Uterus (tissue), 4 donors: ENCODE measurements around the gene MINPP1. TPM values are rescaled to one million over a fixed set of nuclear protein-coding genes. Genes with fewer than 3 reads are reported as not detected.
A peak's percentile ranks its signal among the peaks of the same experiment; 100 is the strongest.

Experiments used
- DNase-seq, 2 donors: peaks; one replicate each; pipeline ENCODE4 v3.0.0-alpha.2; 2019 to 2020
- H3K27ac ChIP-seq, 2 donors: fragments of 200-600 bp; sonication (generic); 1 replicate in 1 of 2; 2 replicates in 1 of 2; pipeline ENCODE4 v1.5.1; 2016 to 2018
- H3K27me3 ChIP-seq, 2 donors: fragments of 200-600 bp; sonication (generic); one replicate each; pipeline ENCODE4 v1.5.1; 2018 to 2019; ENCODE audit warnings: control low read depth in 1 of 2
- H3K36me3 ChIP-seq, 2 donors: fragments of 200-600 bp; sonication (generic); one replicate each; pipeline ENCODE4 v1.5.1; 2019; ENCODE audit warnings: control low read depth in 1 of 2
- H3K4me1 ChIP-seq, 2 donors: fragments of 200-600 bp; sonication (generic); one replicate each; pipeline ENCODE4 v1.5.1; 2018 to 2019; ENCODE audit warnings: control low read depth in 1 of 2
- H3K4me3 ChIP-seq, 2 donors: fragments of 200-600 bp; sonication (generic); 1 replicate in 1 of 2; 2 replicates in 1 of 2; pipeline ENCODE4 v1.5.1; 2018 to 2019; ENCODE audit warnings: mild to moderate bottlenecking in 1 of 2
- H3K9me3 ChIP-seq, 2 donors: fragments of 200-600 bp; sonication (generic); one replicate each; pipeline ENCODE4 v1.5.1; 2019; ENCODE audit warnings: control low read depth in 1 of 2
- CTCF ChIP-seq, 4 experiments: fragments of 200-600 bp in 2 of 4; fragments of 450-650 bp in 2 of 4; sonication (generic) in 2 of 4; IDR thresholded peaks; one replicate each; pipeline ENCODE4 v1.5.1; 2016 to 2019; ENCODE audit warnings: antibody characterized with exemption in 4 of 4, mild to moderate bottlenecking in 2 of 4, moderate library complexity in 1 of 4
- POLR2A ChIP-seq, 2 donors: fragments of 450-650 bp; IDR thresholded peaks; one replicate each; pipeline ENCODE4 v1.6.1; 2016; ENCODE audit warnings: antibody characterized with exemption in 2 of 2, mild to moderate bottlenecking in 1 of 2, moderate library complexity in 1 of 2
- intact Hi-C: fragments of 100-400 bp; cut with DNase I; formaldehyde crosslinking; loops from one replicate; pipeline ENCODE4 v1.15.1; 2023; ENCODE audit warnings: low total_unique reads
- total RNA-seq, 4 donors: library from RNA; depleted of rRNA in 3 of 4; stranded (reverse); fragments of >200 nt in 3 of 4; gene quantifications; one replicate each; pipeline versions ENCODE4 v1.1.0 to v1.2.4, GENCODE V29; 2014 to 2023
- donor health status: DM: yes; HTN: yes; CAD: no.

MINPP1 gene
- total RNA-seq, 4 donors from 2014 or later = 3.1 to 34.4 (median 19.3) TPM

- Histone ChIP-seq H3K4me3 (no peak overlapping the region), H3K36me3 (no peaks in the 10 kb centered on the region), H3K9me3 (no peaks in the 10 kb centered on the region), H3K27me3 (no peaks in the 10 kb centered on the region), H3K4me1 (no peaks in the 10 kb centered on the region), H3K27ac (no peak overlapping the region)
- no peak for DNase-seq
- intact Hi-C loops = no loop called here
- TF ChIP-seq POLR2A (IDR thresholded peaks at IDR 0.05) (no peak), CTCF (IDR thresholded peaks at IDR 0.05) (no peak)
These were observed 4.0 kb upstream of the MINPP1 start for GRCh38 chr10:87500646-87501048.

DNA sequence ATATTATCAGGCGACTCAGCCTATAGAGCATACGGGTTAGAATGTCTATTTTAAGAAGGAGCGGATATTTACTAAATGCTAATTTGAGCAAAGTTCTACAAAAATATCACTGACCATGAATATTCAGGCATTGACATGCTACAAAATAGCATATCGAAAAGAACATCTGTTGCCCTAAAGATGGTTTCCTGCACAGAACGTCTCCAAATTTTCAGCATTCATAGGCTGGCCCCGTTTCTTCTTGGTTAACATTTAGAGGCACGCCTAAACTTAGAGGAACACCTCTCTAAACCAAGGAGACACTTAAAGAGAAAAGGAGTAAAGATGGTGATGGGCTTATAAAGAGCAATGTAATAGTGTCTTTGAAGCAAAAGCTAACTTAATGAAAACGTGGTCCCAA lies 1.3 kb upstream of the MINPP1 start:
- no peak overlapping the region for H3K4me3 ChIP-seq
- no peaks in the 10 kb centered on the region for H3K9me3 ChIP-seq
- no peaks in the 10 kb centered on the region for H3K27me3 ChIP-seq
- intact Hi-C loops = no loop called here
- H3K36me3 ChIP-seq = no peaks in the 10 kb centered on the region
- TF ChIP-seq CTCF (IDR thresholded peaks at IDR 0.05) (no peak), POLR2A (IDR thresholded peaks at IDR 0.05) (no peak)
- no peak overlapping the region for H3K27ac ChIP-seq
- no peaks in the 10 kb centered on the region for H3K4me1 ChIP-seq
- no peak for DNase-seq

- H3K9me3 ChIP-seq = no peaks in the 10 kb centered on the region
- no peaks in the 10 kb centered on the region for H3K4me1 ChIP-seq
- no peaks in the 10 kb centered on the region for H3K27me3 ChIP-seq
- H3K4me3 ChIP-seq = peak overlapping the region; percentile 67 to 71
- TF ChIP-seq CTCF (IDR thresholded peaks at IDR 0.05) (no peak), POLR2A (IDR thresholded peaks at IDR 0.05) (no peak)
- DNase-seq = no peak
- no peaks in the 10 kb centered on the region for H3K36me3 ChIP-seq
- H3K27ac ChIP-seq = peak overlapping the region; percentile 78 to 81
- intact Hi-C loops = no loop called here
These were observed 807 bp upstream of the MINPP1 start for GRCh38 chr10:87503886-87504285.

- H3K27me3 ChIP-seq = no peaks in the 10 kb centered on the region
- no peak for DNase-seq
- TF ChIP-seq POLR2A (IDR thresholded peaks at IDR 0.05) (no peak), CTCF (IDR thresholded peaks at IDR 0.05) (no peak)
- H3K9me3 ChIP-seq = no peaks in the 10 kb centered on the region
- intact Hi-C loops = no loop called here
- H3K27ac ChIP-seq = peak overlapping the region; percentile 78 to 81
- H3K36me3 ChIP-seq = no peaks in the 10 kb centered on the region
- no peaks in the 10 kb centered on the region for H3K4me1 ChIP-seq
- H3K4me3 ChIP-seq = peak overlapping the region; percentile 67 to 71
These were observed 420 bp upstream of the MINPP1 start for GRCh38 chr10:87504307-87504639.

- peak overlapping the region; percentile 67 to 71 for H3K4me3 ChIP-seq
- no peaks in the 10 kb centered on the region for H3K36me3 ChIP-seq
- no peaks in the 10 kb centered on the region for H3K27me3 ChIP-seq
- peak in 1 of 2 donors; percentile 27 for DNase-seq
- TF ChIP-seq CTCF (IDR thresholded peaks at IDR 0.05) (peak in 3 of 4 experiments; percentile 28 to 50 (median 37)), POLR2A (IDR thresholded peaks at IDR 0.05) (no peak)
- no peaks in the 10 kb centered on the region for H3K4me1 ChIP-seq
- intact Hi-C loops = no loop called here
- no peaks in the 10 kb centered on the region for H3K9me3 ChIP-seq
- peak overlapping the region; percentile 78 to 81 for H3K27ac ChIP-seq
These were observed 846 bp downstream of the MINPP1 start for GRCh38 chr10:87505366-87506111.
